Stimulated activated memory B cell treated with anti-CD40 and anti-IgM and Interleukin-4, amounts not matched to agents 10 μg/mL and 1 μg/mL and 100 μg/mL, for 72 hours (primary cell): ENCODE measurements around the gene ZNF516.

Source experiments
- ATAC-seq: fragments of 150-1000 bp; cut with Tn5 transposase; 2 replicates; pipeline ENCODE4 v1.10.0; 2021
- H3K27ac Mint-ChIP-seq: one replicate; pipeline ENCODE4 v1.8.0; 2022; ENCODE audit warnings: mild to moderate bottlenecking, mixed read lengths
- H3K27me3 Mint-ChIP-seq: one replicate; pipeline ENCODE4 v1.8.0; 2022; ENCODE audit warnings: mixed read lengths
- H3K36me3 Mint-ChIP-seq: one replicate; pipeline ENCODE4 v1.8.0; 2022; ENCODE audit warnings: mixed read lengths
- H3K4me1 Mint-ChIP-seq: one replicate; pipeline ENCODE4 v1.8.0; 2022; ENCODE audit warnings: mixed read lengths
- H3K4me3 Mint-ChIP-seq: one replicate; pipeline ENCODE4 v1.8.0; 2022; ENCODE audit warnings: mild to moderate bottlenecking, moderate library complexity, mixed read lengths
- H3K9me3 Mint-ChIP-seq: one replicate; pipeline ENCODE4 v1.8.0; 2022; ENCODE audit warnings: mixed read lengths

ZNF516 gene

GRCh38 chr18:76426737-76427305, 68.2 kb downstream of the ZNF516 start:
- no peak overlapping the region for H3K4me3 Mint-ChIP-seq
- no peak overlapping the region for H3K27ac Mint-ChIP-seq
- no peaks in the 10 kb centered on the region for H3K9me3 Mint-ChIP-seq
- ATAC-seq: no peak
- peaks cover 6% of the 10 kb centered on the region for H3K36me3 Mint-ChIP-seq
- H3K4me1 Mint-ChIP-seq: peaks cover 7% of the 10 kb centered on the region
- H3K27me3 Mint-ChIP-seq: no peaks in the 10 kb centered on the region

GRCh38 chr18:76425146-76426131, 69.6 kb downstream of the ZNF516 start:
- Mint-ChIP-seq H3K27me3 (no peaks in the 10 kb centered on the region), H3K27ac (no peak overlapping the region), H3K36me3 (no peaks in the 10 kb centered on the region), H3K4me1 (no peaks in the 10 kb centered on the region), H3K4me3 (no peak overlapping the region), H3K9me3 (no peaks in the 10 kb centered on the region)
- no peak for ATAC-seq

GRCh38 chr18:76422838-76423237, 72.2 kb downstream of the ZNF516 start:
- Mint-ChIP-seq H3K4me3 (no peak overlapping the region), H3K27me3 (no peaks in the 10 kb centered on the region), H3K27ac (no peak overlapping the region), H3K36me3 (no peaks in the 10 kb centered on the region), H3K9me3 (no peaks in the 10 kb centered on the region), H3K4me1 (no peaks in the 10 kb centered on the region)
- no peak for ATAC-seq

- H3K36me3 Mint-ChIP-seq: no peaks in the 10 kb centered on the region
- H3K4me3 Mint-ChIP-seq: no peak overlapping the region
- no peak overlapping the region for H3K27ac Mint-ChIP-seq
- no peaks in the 10 kb centered on the region for H3K27me3 Mint-ChIP-seq
- H3K4me1 Mint-ChIP-seq: no peaks in the 10 kb centered on the region
- H3K9me3 Mint-ChIP-seq: no peaks in the 10 kb centered on the region
- peak; percentile 31 for ATAC-seq
These were observed 72.9 kb downstream of the ZNF516 start for GRCh38 chr18:76422121-76422520.

- no peak for ATAC-seq
- Mint-ChIP-seq H3K9me3 (no peaks in the 10 kb centered on the region), H3K4me3 (no peak overlapping the region), H3K4me1 (no peaks in the 10 kb centered on the region), H3K27ac (no peak overlapping the region), H3K36me3 (no peaks in the 10 kb centered on the region), H3K27me3 (no peaks in the 10 kb centered on the region)
These were observed 73.4 kb downstream of the ZNF516 start for GRCh38 chr18:76421685-76422078.

- Mint-ChIP-seq H3K9me3 (no peaks in the 10 kb centered on the region), H3K27me3 (no peaks in the 10 kb centered on the region), H3K27ac (no peak overlapping the region), H3K4me1 (no peaks in the 10 kb centered on the region), H3K36me3 (no peaks in the 10 kb centered on the region), H3K4me3 (no peak overlapping the region)
- ATAC-seq: no peak
These were observed 74.0 kb downstream of the ZNF516 start for GRCh38 chr18:76420898-76421684.

GRCh38 chr18:76419811-76420210, 75.2 kb downstream of the ZNF516 start:
- H3K4me3 Mint-ChIP-seq: no peak overlapping the region
- H3K4me1 Mint-ChIP-seq: no peaks in the 10 kb centered on the region
- H3K27me3 Mint-ChIP-seq: no peaks in the 10 kb centered on the region
- no peak for ATAC-seq
- H3K9me3 Mint-ChIP-seq: no peaks in the 10 kb centered on the region
- no peak overlapping the region for H3K27ac Mint-ChIP-seq
- H3K36me3 Mint-ChIP-seq: no peaks in the 10 kb centered on the region

- no peak overlapping the region for H3K4me3 Mint-ChIP-seq
- H3K27ac Mint-ChIP-seq: no peak overlapping the region
- ATAC-seq: no peak
- no peaks in the 10 kb centered on the region for H3K9me3 Mint-ChIP-seq
- no peaks in the 10 kb centered on the region for H3K4me1 Mint-ChIP-seq
- no peaks in the 10 kb centered on the region for H3K36me3 Mint-ChIP-seq
- no peaks in the 10 kb centered on the region for H3K27me3 Mint-ChIP-seq
These were observed 78.1 kb downstream of the ZNF516 start for GRCh38 chr18:76416911-76417310.

GRCh38 chr18:76414936-76415621, 80.0 kb downstream of the ZNF516 start:
- H3K4me3 Mint-ChIP-seq: no peak overlapping the region
- H3K36me3 Mint-ChIP-seq: peaks cover 6% of the 10 kb centered on the region
- peaks cover 12% of the 10 kb centered on the region for H3K4me1 Mint-ChIP-seq
- no peaks in the 10 kb centered on the region for H3K9me3 Mint-ChIP-seq
- no peak for ATAC-seq
- no peak overlapping the region for H3K27ac Mint-ChIP-seq
- no peaks in the 10 kb centered on the region for H3K27me3 Mint-ChIP-seq

- Mint-ChIP-seq H3K9me3 (no peaks in the 10 kb centered on the region), H3K27me3 (no peaks in the 10 kb centered on the region), H3K4me1 (peaks cover 12% of the 10 kb centered on the region), H3K36me3 (peaks cover 12% of the 10 kb centered on the region), H3K27ac (no peak overlapping the region), H3K4me3 (no peak overlapping the region)
- ATAC-seq: no peak
These were observed 82.0 kb downstream of the ZNF516 start for GRCh38 chr18:76412818-76413565.

GRCh38 chr18:76412010-76412817, 82.8 kb downstream of the ZNF516 start:
- no peak for ATAC-seq
- H3K36me3 Mint-ChIP-seq: peaks cover 12% of the 10 kb centered on the region
- H3K4me3 Mint-ChIP-seq: no peak overlapping the region
- H3K4me1 Mint-ChIP-seq: peaks cover 12% of the 10 kb centered on the region
- H3K9me3 Mint-ChIP-seq: no peaks in the 10 kb centered on the region
- H3K27ac Mint-ChIP-seq: no peak overlapping the region
- no peaks in the 10 kb centered on the region for H3K27me3 Mint-ChIP-seq

- no peaks in the 10 kb centered on the region for H3K27me3 Mint-ChIP-seq
- H3K4me1 Mint-ChIP-seq: peaks cover 12% of the 10 kb centered on the region
- peak; percentile 39 for ATAC-seq
- no peak overlapping the region for H3K4me3 Mint-ChIP-seq
- H3K36me3 Mint-ChIP-seq: peaks cover 12% of the 10 kb centered on the region
- no peak overlapping the region for H3K27ac Mint-ChIP-seq
- H3K9me3 Mint-ChIP-seq: no peaks in the 10 kb centered on the region
These were observed 84.2 kb downstream of the ZNF516 start for GRCh38 chr18:76410660-76411417.

GRCh38 chr18:76410033-76410432, 85.0 kb downstream of the ZNF516 start:
- Mint-ChIP-seq H3K27ac (no peak overlapping the region), H3K4me3 (no peak overlapping the region), H3K4me1 (peaks cover 12% of the 10 kb centered on the region), H3K9me3 (no peaks in the 10 kb centered on the region), H3K36me3 (peaks cover 12% of the 10 kb centered on the region), H3K27me3 (no peaks in the 10 kb centered on the region)
- ATAC-seq: no peak
